B cell (primary cell): ENCODE data around the gene FKBP1A.

Experiments
- EZH2 ChIP-seq: IDR thresholded peaks from 2 replicates; pipeline ENCODE4 v1.6.1; 2012; ENCODE audit warnings: borderline replicate concordance, low read depth, mild to moderate bottlenecking, moderate library complexity, low read length; ENCODE audit not compliant: insufficient read depth, poor library complexity, severe bottlenecking
- TF ChIP-seq, protein P1 (sequence below): fragments of 200-600 bp; IDR thresholded peaks from one replicate; pipeline ENCODE4 v1.8.0; 2022; ENCODE audit warnings: antibody characterized with exemption, mild to moderate bottlenecking

DNA sequence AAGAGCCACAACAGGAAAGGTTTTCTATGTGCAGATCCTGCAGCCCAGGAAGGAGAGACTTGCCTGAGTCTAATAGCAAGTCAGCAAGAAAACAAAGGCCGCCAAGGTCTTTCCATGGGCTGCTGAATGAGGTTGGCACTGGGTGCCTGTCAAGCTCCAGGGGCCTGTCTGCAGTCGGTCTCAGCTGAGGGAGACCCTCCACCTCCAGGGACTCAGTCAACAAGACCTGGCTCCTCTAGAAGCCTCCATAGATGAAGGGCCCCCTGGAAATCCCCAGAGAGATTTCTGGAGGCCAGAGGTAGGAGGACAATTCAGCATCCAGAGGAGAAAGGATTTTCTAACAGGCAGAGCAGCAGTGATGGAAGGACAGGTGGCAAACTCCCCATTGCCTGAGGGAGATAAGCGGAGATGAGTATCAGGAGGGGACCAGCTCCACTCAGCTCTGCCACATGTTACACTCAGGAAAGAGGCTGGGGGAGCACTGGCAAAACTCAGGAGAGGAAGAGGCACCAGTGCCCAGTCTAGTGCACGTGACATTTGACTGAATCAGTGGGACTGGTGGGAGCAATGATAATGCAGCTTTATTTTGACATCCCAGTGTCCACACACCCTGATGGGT lies 33.5 kb upstream of the FKBP1A start:
- TF ChIP-seq, protein P1, sequence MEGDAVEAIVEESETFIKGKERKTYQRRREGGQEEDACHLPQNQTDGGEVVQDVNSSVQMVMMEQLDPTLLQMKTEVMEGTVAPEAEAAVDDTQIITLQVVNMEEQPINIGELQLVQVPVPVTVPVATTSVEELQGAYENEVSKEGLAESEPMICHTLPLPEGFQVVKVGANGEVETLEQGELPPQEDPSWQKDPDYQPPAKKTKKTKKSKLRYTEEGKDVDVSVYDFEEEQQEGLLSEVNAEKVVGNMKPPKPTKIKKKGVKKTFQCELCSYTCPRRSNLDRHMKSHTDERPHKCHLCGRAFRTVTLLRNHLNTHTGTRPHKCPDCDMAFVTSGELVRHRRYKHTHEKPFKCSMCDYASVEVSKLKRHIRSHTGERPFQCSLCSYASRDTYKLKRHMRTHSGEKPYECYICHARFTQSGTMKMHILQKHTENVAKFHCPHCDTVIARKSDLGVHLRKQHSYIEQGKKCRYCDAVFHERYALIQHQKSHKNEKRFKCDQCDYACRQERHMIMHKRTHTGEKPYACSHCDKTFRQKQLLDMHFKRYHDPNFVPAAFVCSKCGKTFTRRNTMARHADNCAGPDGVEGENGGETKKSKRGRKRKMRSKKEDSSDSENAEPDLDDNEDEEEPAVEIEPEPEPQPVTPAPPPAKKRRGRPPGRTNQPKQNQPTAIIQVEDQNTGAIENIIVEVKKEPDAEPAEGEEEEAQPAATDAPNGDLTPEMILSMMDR = no peak
- no peak for TF ChIP-seq EZH2
